ENCODE measurements around the gene AKR7A2. TPM values are rescaled to one million over a fixed set of nuclear protein-coding genes. Genes with fewer than 3 reads are reported as not detected.

The AKR7A2 gene
- 10 to 100 TPM; 15.7 to 33.9 (median 25.2) TPM for total RNA-seq
- polyA plus RNA-seq, result 100 to 1,000 TPM; 108 to 115 TPM
- total RNA-seq, result 13.5 reads per million, percentile 42 among the genes with 10 or more reads in this experiment

- Histone ChIP-seq H3K27me3 (ENCODE audit: control insufficient read depth in 2 of 2, insufficient read depth in 2 of 2, low read length in 2 of 2) (no peaks in the 10 kb centered on the region), H3K9me3 (ENCODE audit: control insufficient read depth in 2 of 3, low read length in 3 of 3) (no peaks in the 10 kb centered on the region), H3K36me3 (ENCODE audit: control insufficient read depth in 2 of 3, insufficient read depth in 3 of 3, low read length in 3 of 3) (peaks cover 0 to 17% (median 3%) of the 10 kb centered on the region in 3 experiments), H3K4me3 (ENCODE audit: low read length) (peak within 1 kb of the TSS; percentile 76), H3K27ac (ENCODE audit: low read depth, low read length) (peak within 1 kb of the TSS; percentile 85), H3K4me1 (ENCODE audit: control insufficient read depth in 2 of 2, insufficient read depth in 2 of 2, low read length in 2 of 2) (peaks cover 16 to 17% of the 10 kb centered on the region in 2 donors)
- ATAC-seq, result peak; percentile 98
- Mint-ChIP-seq H3K36me3 (peaks cover 6 to 14% (median 7%) of the 10 kb centered on the region in 5 donors), H3K27ac (peak within 1 kb of the TSS; percentile 33 to 83 (median 80)), H3K4me3 (peak within 1 kb of the TSS; percentile 86 to 94 (median 91)), H3K4me1 (peaks cover 29 to 49% (median 44%) of the 10 kb centered on the region in 7 donors), H3K9me3 (no peaks in the 10 kb centered on the region), H3K27me3 (no peaks in the 10 kb centered on the region)
- DNase-seq, result peak; percentile 68 to 97 (median 91)
- ChIA-PET CTCF (no interaction called here), POLR2A (interaction anchor here (0.9 to 1.1 kb wide), 3 partner anchors 10 to 336 kb away, joined by 3 to 5 read pairs (median 4); no protein-coding TSS in a partner anchor)
- intact Hi-C loops (cut with micrococcal nuclease), result loop anchor here (1.0 to 10.0 kb wide), 8 partner anchors 29 to 333 kb away; partner anchors contain the start of genes NBL1 (in 2 of the 2), CAPZB (in 1 of the 2), EMC1 (in 1 of the 2) and MRTO4 (in 1 of the 2)
Measured at GRCh38 chr1:19311931-19312781, at the start of gene AKR7A2, which contains the start of gene SLC66A1. Gene AKR7A2 (minus strand): TSS chr1:19312144. CDS start chr1:19312124, 20 bp downstream. Gene SLC66A1 (plus strand): TSS chr1:19312326. CDS start chr1:19317678, 5,352 bp downstream.

GRCh38 chr1:19360843-19361610, 49.1 kb upstream of the AKR7A2 start:
- Mint-ChIP-seq H3K27me3 (no peaks in the 10 kb centered on the region), H3K27ac (peak overlapping the region in 8 of 9 donors; percentile 38 to 89 (median 58)), H3K4me3 (peak overlapping the region in 8 of 10 donors; percentile 14 to 69 (median 54)), H3K9me3 (peaks cover 0 to 2% (median 0%) of the 10 kb centered on the region in 11 donors), H3K4me1 (peaks cover 24 to 64% (median 52%) of the 10 kb centered on the region in 7 donors), H3K36me3 (peaks cover 0 to 12% (median 3%) of the 10 kb centered on the region in 5 donors)
- POLR2A ChIA-PET, result no interaction called here
- CTCF ChIA-PET, result interaction anchor here (0.6 to 0.8 kb wide), 2 partner anchors 127 to 1486 kb away, joined by 3 to 4 read pairs; no protein-coding TSS in a partner anchor
- peak overlapping the region; percentile 15 for H3K27ac ChIP-seq (ENCODE audit: low read depth, low read length)
- H3K27me3 ChIP-seq (ENCODE audit: control insufficient read depth in 2 of 2, insufficient read depth in 2 of 2, low read length in 2 of 2), result no peaks in the 10 kb centered on the region
- intact Hi-C loops (cut with micrococcal nuclease), result no loop called here
- ATAC-seq, result peak; percentile 61
- H3K4me3 ChIP-seq (ENCODE audit: low read length), result no peak overlapping the region
- peaks cover 2 to 50% (median 4%) of the 10 kb centered on the region in 3 experiments for H3K36me3 ChIP-seq (ENCODE audit: control insufficient read depth in 2 of 3, insufficient read depth in 3 of 3, low read length in 3 of 3)
- peaks cover 0 to 24% of the 10 kb centered on the region in 2 donors for H3K4me1 ChIP-seq (ENCODE audit: control insufficient read depth in 2 of 2, insufficient read depth in 2 of 2, low read length in 2 of 2)
- no peaks in the 10 kb centered on the region for H3K9me3 ChIP-seq (ENCODE audit: control insufficient read depth in 2 of 3, low read length in 3 of 3)
- DNase-seq, result no peak

GRCh38 chr1:19360432-19360831, 48.5 kb upstream of the AKR7A2 start:
- ATAC-seq (no peak), DNase-seq (no peak)
- H3K27ac ChIP-seq (ENCODE audit: low read depth, low read length), result peak overlapping the region; percentile 15
- CTCF ChIA-PET, result interaction anchor here (0.6 to 0.8 kb wide), 2 partner anchors 127 to 1486 kb away, joined by 3 to 4 read pairs; no protein-coding TSS in a partner anchor
- H3K4me1 Mint-ChIP-seq, result peaks cover 25 to 60% (median 52%) of the 10 kb centered on the region in 7 donors
- POLR2A ChIA-PET, result no interaction called here
- peaks cover 0 to 18% (median 7%) of the 10 kb centered on the region in 5 donors for H3K36me3 Mint-ChIP-seq
- H3K4me1 ChIP-seq (ENCODE audit: control insufficient read depth in 2 of 2, insufficient read depth in 2 of 2, low read length in 2 of 2), result peaks cover 0 to 24% of the 10 kb centered on the region in 2 donors
- no peaks in the 10 kb centered on the region for H3K27me3 Mint-ChIP-seq
- intact Hi-C loops (cut with micrococcal nuclease), result no loop called here
- H3K27ac Mint-ChIP-seq, result peak overlapping the region; percentile 16 to 89 (median 80)
- H3K4me3 ChIP-seq (ENCODE audit: low read length), result no peak overlapping the region
- peak overlapping the region in 8 of 10 donors; percentile 36 to 69 (median 54) for H3K4me3 Mint-ChIP-seq
- no peaks in the 10 kb centered on the region for H3K9me3 ChIP-seq (ENCODE audit: control insufficient read depth in 2 of 3, low read length in 3 of 3)
- H3K27me3 ChIP-seq (ENCODE audit: control insufficient read depth in 2 of 2, insufficient read depth in 2 of 2, low read length in 2 of 2), result no peaks in the 10 kb centered on the region
- H3K9me3 Mint-ChIP-seq, result peaks cover 0 to 2% (median 0%) of the 10 kb centered on the region in 11 donors
- peaks cover 8 to 50% (median 10%) of the 10 kb centered on the region in 3 experiments for H3K36me3 ChIP-seq (ENCODE audit: control insufficient read depth in 2 of 3, insufficient read depth in 3 of 3, low read length in 3 of 3)

DNA sequence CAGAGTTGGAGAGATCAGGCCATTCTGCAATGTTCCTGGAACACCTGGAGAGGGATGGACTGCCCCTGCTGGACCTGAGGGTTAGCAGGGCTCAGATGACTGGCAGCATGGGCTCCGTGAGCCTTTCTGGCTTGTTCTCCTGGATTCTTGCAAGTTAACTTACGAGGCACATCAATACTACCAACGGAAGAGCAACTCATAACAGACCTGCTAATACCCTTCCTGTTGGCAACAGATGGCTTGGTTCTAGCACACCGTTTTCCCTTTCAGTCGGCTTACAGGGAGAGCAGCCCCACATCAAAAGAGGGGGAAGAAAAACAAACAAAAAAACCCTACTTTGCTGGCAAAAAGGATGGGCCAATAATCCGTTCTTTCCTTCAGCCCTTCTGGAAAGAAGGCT, 48.1 kb upstream of the AKR7A2 start:
- Mint-ChIP-seq H3K4me1 (peaks cover 21 to 56% (median 48%) of the 10 kb centered on the region in 7 donors), H3K27ac (peak overlapping the region; percentile 16 to 89 (median 80)), H3K4me3 (peak overlapping the region in 8 of 10 donors; percentile 34 to 67 (median 48)), H3K9me3 (peaks cover 0 to 2% (median 0%) of the 10 kb centered on the region in 11 donors), H3K27me3 (no peaks in the 10 kb centered on the region), H3K36me3 (peaks cover 0 to 18% (median 7%) of the 10 kb centered on the region in 5 donors)
- ChIA-PET POLR2A (no interaction called here), CTCF (no interaction called here)
- intact Hi-C loops (cut with micrococcal nuclease), result no loop called here
- ATAC-seq (no peak), DNase-seq (peak in 2 of 9 donors; percentile 11 to 16)
- Histone ChIP-seq H3K4me1 (ENCODE audit: control insufficient read depth in 2 of 2, insufficient read depth in 2 of 2, low read length in 2 of 2) (peaks cover 0 to 24% of the 10 kb centered on the region in 2 donors), H3K4me3 (ENCODE audit: low read length) (no peak overlapping the region), H3K27me3 (ENCODE audit: control insufficient read depth in 2 of 2, insufficient read depth in 2 of 2, low read length in 2 of 2) (no peaks in the 10 kb centered on the region), H3K27ac (ENCODE audit: low read depth, low read length) (peak overlapping the region; percentile 15), H3K9me3 (ENCODE audit: control insufficient read depth in 2 of 3, low read length in 3 of 3) (no peaks in the 10 kb centered on the region), H3K36me3 (ENCODE audit: control insufficient read depth in 2 of 3, insufficient read depth in 3 of 3, low read length in 3 of 3) (peaks cover 10 to 50% (median 12%) of the 10 kb centered on the region in 3 experiments)

GRCh38 chr1:19359357-19359756, 47.4 kb upstream of the AKR7A2 start:
- H3K36me3 ChIP-seq (ENCODE audit: control insufficient read depth in 2 of 3, insufficient read depth in 3 of 3, low read length in 3 of 3), result peaks cover 17 to 50% (median 19%) of the 10 kb centered on the region in 3 experiments
- peak overlapping the region in 8 of 9 donors; percentile 9 to 89 (median 80) for H3K27ac Mint-ChIP-seq
- H3K4me3 ChIP-seq (ENCODE audit: low read length), result no peak overlapping the region
- H3K27ac ChIP-seq (ENCODE audit: low read depth, low read length), result no peak overlapping the region
- ChIA-PET POLR2A (no interaction called here), CTCF (interaction anchor here (1.0 kb wide), 1 partner anchor 12 kb away, joined by 8 read pairs; no protein-coding TSS in a partner anchor)
- intact Hi-C loops (cut with micrococcal nuclease), result no loop called here
- H3K4me1 ChIP-seq (ENCODE audit: control insufficient read depth in 2 of 2, insufficient read depth in 2 of 2, low read length in 2 of 2), result peaks cover 0 to 24% of the 10 kb centered on the region in 2 donors
- H3K9me3 ChIP-seq (ENCODE audit: control insufficient read depth in 2 of 3, low read length in 3 of 3), result no peaks in the 10 kb centered on the region
- peak overlapping the region in 2 of 10 donors; percentile 9 to 67 for H3K4me3 Mint-ChIP-seq
- no peaks in the 10 kb centered on the region for H3K27me3 ChIP-seq (ENCODE audit: control insufficient read depth in 2 of 2, insufficient read depth in 2 of 2, low read length in 2 of 2)
- peaks cover 19 to 52% (median 44%) of the 10 kb centered on the region in 7 donors for H3K4me1 Mint-ChIP-seq
- H3K9me3 Mint-ChIP-seq, result no peaks in the 10 kb centered on the region
- H3K36me3 Mint-ChIP-seq, result peaks cover 0 to 24% (median 6%) of the 10 kb centered on the region in 5 donors
- H3K27me3 Mint-ChIP-seq, result no peaks in the 10 kb centered on the region
- ATAC-seq (no peak), DNase-seq (no peak)
